ENCODE results near the gene SH3GL1.

Gene SH3GL1

DNA sequence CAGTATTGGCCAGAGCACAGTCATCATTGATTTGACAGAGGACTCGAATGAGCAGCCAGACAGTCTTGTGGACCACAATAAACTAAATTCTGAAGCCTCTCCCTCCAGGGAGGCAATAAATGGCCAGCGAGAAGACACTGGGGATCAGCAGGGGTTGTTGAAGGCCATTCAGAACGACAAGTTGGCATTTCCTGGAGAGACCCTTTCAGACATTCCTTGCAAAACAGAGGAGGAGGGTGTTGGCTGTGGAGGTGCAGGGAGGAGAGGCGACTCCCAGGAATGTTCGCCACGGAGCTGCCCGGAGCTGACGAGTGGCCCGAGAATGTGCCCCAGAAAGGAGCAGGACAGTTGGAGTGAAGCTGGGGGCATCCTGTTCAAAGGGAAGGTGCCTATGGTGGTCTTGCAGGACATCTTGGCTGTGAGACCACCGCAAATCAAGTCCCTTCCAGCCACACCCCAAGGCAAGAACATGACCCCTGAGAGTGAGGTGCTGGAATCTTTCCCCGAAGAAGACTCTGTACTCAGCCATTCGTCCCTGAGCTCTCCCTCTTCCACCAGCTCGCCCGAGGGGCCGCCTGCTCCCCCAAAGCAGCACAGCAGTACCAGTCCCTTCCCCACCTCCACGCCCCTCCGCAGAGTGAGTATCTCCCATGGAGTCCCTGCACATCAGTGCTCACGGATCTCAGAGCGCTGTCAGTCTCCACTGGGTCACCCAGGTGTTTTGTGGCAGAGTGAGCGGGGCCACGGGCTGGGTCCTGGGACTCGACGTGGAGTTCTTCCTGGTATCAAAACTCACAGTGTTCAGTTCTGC is 9.0 kb upstream of the SH3GL1 start:
- Histone ChIP-seq H3K27me3 (ENCODE audit: insufficient read depth, low read length) (no peaks in the 10 kb centered on the region), H3K9me3 (ENCODE audit: insufficient read depth, low read depth, low read length) (no peaks in the 10 kb centered on the region), H3K4me1 (ENCODE audit: insufficient read depth, low read length) (peaks cover 41% of the 10 kb centered on the region), H3K9ac (ENCODE audit: low read depth, low read length) (peak overlapping the region; percentile 75), H3K4me3 (ENCODE audit: low read length) (peak overlapping the region; percentile 11; the same call in 1 of the 2 replicates), H3K36me3 (ENCODE audit: insufficient read depth, low read length) (peaks cover 82% of the 10 kb centered on the region), H3K27ac (ENCODE audit: low read depth, low read length) (peak overlapping the region; percentile 97)
- WGBS = 51% methylated on average over 23 of the region's 23 CpGs

DNA sequence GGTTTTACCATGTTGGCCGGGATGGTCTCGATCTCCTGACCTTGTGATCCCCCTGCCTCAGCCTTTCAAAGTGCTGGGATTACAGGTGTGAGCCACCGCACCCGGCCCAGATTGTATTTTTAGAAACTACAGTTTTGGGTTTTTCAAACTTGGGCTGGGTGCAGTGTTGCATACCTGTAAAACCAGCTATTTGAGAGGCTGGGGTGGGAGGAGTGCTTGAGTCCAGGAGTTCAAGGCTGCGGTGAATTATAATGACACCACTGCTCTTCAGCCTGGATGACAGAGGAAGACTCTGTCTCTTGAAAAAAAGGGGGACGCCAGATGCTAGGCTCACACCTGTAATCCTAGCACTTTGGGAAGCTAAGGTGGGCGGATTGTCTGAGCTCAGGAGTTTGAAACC is 6.3 kb upstream of the SH3GL1 start:
- Histone ChIP-seq H3K36me3 (ENCODE audit: insufficient read depth, low read length) (peaks cover 59% of the 10 kb centered on the region), H3K27ac (ENCODE audit: low read depth, low read length) (0 out of 2 replicates have a peak overlapping the region, but pooled peaks have one; percentile 25), H3K27me3 (ENCODE audit: insufficient read depth, low read length) (no peaks in the 10 kb centered on the region), H3K9me3 (ENCODE audit: insufficient read depth, low read depth, low read length) (no peaks in the 10 kb centered on the region), H3K4me3 (ENCODE audit: low read length) (no peak overlapping the region), H3K9ac (ENCODE audit: low read depth, low read length) (0 out of 2 replicates have a peak overlapping the region, but pooled peaks have one; percentile 28), H3K4me1 (ENCODE audit: insufficient read depth, low read length) (peaks cover 42% of the 10 kb centered on the region)
- 96% methylated on average over 7 of the region's 7 CpGs for WGBS

DNA sequence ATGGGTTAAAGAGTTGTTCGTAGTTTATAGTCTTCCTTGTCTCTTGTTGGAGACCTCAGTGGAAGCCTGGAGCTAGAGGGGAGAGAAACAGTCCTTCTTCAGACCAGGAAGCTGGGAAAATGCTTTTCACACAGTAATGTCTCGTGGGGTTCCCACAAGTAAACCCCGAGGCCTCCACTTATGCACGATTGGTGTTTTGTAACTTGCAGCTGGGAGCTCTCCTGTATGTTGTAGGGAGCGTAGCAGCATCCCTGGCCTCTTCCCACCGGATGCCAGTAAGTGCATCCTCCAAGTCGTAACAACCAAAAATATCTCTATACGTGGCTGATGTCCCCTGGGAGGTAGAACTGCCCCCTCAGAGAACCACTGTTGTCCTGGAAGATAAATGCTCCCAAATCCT is 5.6 kb upstream of the SH3GL1 start:
- no peaks in the 10 kb centered on the region for H3K27me3 ChIP-seq (ENCODE audit: insufficient read depth, low read length)
- no peaks in the 10 kb centered on the region for H3K9me3 ChIP-seq (ENCODE audit: insufficient read depth, low read depth, low read length)
- H3K4me3 ChIP-seq (ENCODE audit: low read length) = no peak overlapping the region
- 88% methylated on average over 8 of the region's 8 CpGs for WGBS
- H3K9ac ChIP-seq (ENCODE audit: low read depth, low read length) = no peak overlapping the region
- H3K36me3 ChIP-seq (ENCODE audit: insufficient read depth, low read length) = peaks cover 53% of the 10 kb centered on the region
- H3K4me1 ChIP-seq (ENCODE audit: insufficient read depth, low read length) = peaks cover 43% of the 10 kb centered on the region
- peak overlapping the region; percentile 46; the same call in 1 of the 2 replicates for H3K27ac ChIP-seq (ENCODE audit: low read depth, low read length)

GRCh38 chr19:4403005-4403761 is 2.8 kb upstream of the SH3GL1 start:
- H3K36me3 ChIP-seq (ENCODE audit: insufficient read depth, low read length) = peaks cover 33% of the 10 kb centered on the region

DNA sequence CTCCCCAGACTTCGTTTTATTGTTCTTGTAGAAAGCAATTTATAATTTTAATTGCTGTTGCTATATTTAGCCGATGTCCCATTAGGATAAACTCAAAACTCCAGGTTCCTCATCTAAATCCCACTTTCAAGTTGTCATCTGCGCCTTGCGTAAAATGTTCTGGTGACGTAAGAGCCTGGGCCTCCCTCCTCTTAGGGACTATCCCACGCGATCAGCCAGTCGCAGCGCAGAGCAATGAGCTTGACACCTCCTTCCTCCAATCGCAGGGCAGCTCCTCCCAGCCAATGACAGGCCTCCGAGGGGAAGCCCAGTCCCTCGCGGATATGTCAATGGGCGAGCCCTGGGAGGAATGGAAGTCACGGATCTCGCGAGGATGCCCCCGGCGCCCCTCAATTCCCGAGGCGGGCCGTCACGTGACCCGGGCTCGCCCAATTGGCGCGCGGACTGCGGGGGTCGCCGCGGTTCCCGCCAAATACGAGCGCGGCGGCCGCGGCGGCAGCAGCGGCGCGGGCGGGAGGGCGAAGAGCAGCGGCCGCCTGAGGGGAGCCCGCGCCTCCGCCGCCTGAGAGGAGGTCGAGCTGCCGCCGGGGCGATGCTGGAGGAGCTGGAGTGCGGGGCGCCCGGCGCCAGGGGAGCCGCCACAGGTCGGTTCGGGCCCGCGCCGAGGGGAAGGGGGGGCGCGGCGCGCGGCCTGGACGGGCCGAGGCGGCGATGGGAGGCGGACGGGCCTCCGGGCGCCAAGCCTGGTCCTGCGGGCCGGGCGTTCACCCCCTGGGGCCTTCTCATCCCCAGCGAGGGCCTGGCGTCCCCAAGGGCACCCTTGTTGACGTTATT is 2.0 kb upstream of the SH3GL1 start, which contains the start of gene CHAF1A:
Gene CHAF1A (plus strand): TSS at position 470 of the 834 bp plus-strand sequence. CDS start 123 bp downstream, at position 593.
- no peaks in the 10 kb centered on the region for H3K9me3 ChIP-seq (ENCODE audit: insufficient read depth, low read depth, low read length)
- H3K36me3 ChIP-seq (ENCODE audit: insufficient read depth, low read length) = peaks cover 34% of the 10 kb centered on the region
- H3K27ac ChIP-seq (ENCODE audit: low read depth, low read length) = peak within 1 kb of the TSS; percentile 93
- peak within 1 kb of the TSS; percentile 99 for H3K9ac ChIP-seq (ENCODE audit: low read depth, low read length)
- H3K4me3 ChIP-seq (ENCODE audit: low read length) = peak within 1 kb of the TSS; percentile 89
- H3K4me1 ChIP-seq (ENCODE audit: insufficient read depth, low read length) = peaks cover 25% of the 10 kb centered on the region
- no peaks in the 10 kb centered on the region for H3K27me3 ChIP-seq (ENCODE audit: insufficient read depth, low read length)
- 1% methylated on average over 83 of the region's 84 CpGs for WGBS

More at GRCh38 chr19:4403005-4403761, 2.8 kb upstream of the SH3GL1 start:
- Histone ChIP-seq H3K9me3 (ENCODE audit: insufficient read depth, low read depth, low read length) (no peaks in the 10 kb centered on the region), H3K9ac (ENCODE audit: low read depth, low read length) (peak overlapping the region; percentile 99), H3K4me3 (ENCODE audit: low read length) (peak overlapping the region; percentile 89), H3K27ac (ENCODE audit: low read depth, low read length) (peak overlapping the region; percentile 93), H3K27me3 (ENCODE audit: insufficient read depth, low read length) (no peaks in the 10 kb centered on the region), H3K4me1 (ENCODE audit: insufficient read depth, low read length) (peaks cover 26% of the 10 kb centered on the region)
- 5% methylated on average over 32 of the region's 32 CpGs for WGBS

- Histone ChIP-seq H3K36me3 (ENCODE audit: insufficient read depth, low read length) (peaks cover 32% of the 10 kb centered on the region), H3K27ac (ENCODE audit: low read depth, low read length) (peak overlapping the region; percentile 59; the same call in 1 of the 2 replicates), H3K4me1 (ENCODE audit: insufficient read depth, low read length) (peaks cover 22% of the 10 kb centered on the region), H3K4me3 (ENCODE audit: low read length) (peak overlapping the region; percentile 89), H3K9ac (ENCODE audit: low read depth, low read length) (peak overlapping the region; percentile 57; the same call in 1 of the 2 replicates), H3K9me3 (ENCODE audit: insufficient read depth, low read depth, low read length) (no peaks in the 10 kb centered on the region), H3K27me3 (ENCODE audit: insufficient read depth, low read length) (no peaks in the 10 kb centered on the region)
- 37% methylated on average over 6 of the region's 8 CpGs for WGBS
Measured at GRCh38 chr19:4401769-4402170, 1.4 kb upstream of the SH3GL1 start.

- Histone ChIP-seq H3K36me3 (ENCODE audit: insufficient read depth, low read length) (peaks cover 31% of the 10 kb centered on the region), H3K27ac (ENCODE audit: low read depth, low read length) (peak overlapping the region; percentile 79; the same call in 1 of the 2 replicates), H3K4me1 (ENCODE audit: insufficient read depth, low read length) (peaks cover 17% of the 10 kb centered on the region), H3K4me3 (ENCODE audit: low read length) (peak overlapping the region; percentile 98), H3K9me3 (ENCODE audit: insufficient read depth, low read depth, low read length) (no peaks in the 10 kb centered on the region), H3K27me3 (ENCODE audit: insufficient read depth, low read length) (no peaks in the 10 kb centered on the region), H3K9ac (ENCODE audit: low read depth, low read length) (peak overlapping the region; percentile 92)
- WGBS = 1% methylated on average over 10 of the region's 12 CpGs
Measured at GRCh38 chr19:4399812-4400134, 574 bp downstream of the SH3GL1 start.

GRCh38 chr19:4396949-4397783 is 3.2 kb downstream of the SH3GL1 start:
- H3K4me1 ChIP-seq (ENCODE audit: insufficient read depth, low read length) = peaks cover 14% of the 10 kb centered on the region
- no peak overlapping the region for H3K27ac ChIP-seq (ENCODE audit: low read depth, low read length)
- H3K36me3 ChIP-seq (ENCODE audit: insufficient read depth, low read length) = peaks cover 22% of the 10 kb centered on the region
- no peaks in the 10 kb centered on the region for H3K9me3 ChIP-seq (ENCODE audit: insufficient read depth, low read depth, low read length)
- no peak overlapping the region for H3K4me3 ChIP-seq (ENCODE audit: low read length)
- H3K9ac ChIP-seq (ENCODE audit: low read depth, low read length) = no peak overlapping the region
- whole genome bisulfite sequencing = 91% methylated on average over 14 of the region's 15 CpGs
- no peaks in the 10 kb centered on the region for H3K27me3 ChIP-seq (ENCODE audit: insufficient read depth, low read length)

DNA sequence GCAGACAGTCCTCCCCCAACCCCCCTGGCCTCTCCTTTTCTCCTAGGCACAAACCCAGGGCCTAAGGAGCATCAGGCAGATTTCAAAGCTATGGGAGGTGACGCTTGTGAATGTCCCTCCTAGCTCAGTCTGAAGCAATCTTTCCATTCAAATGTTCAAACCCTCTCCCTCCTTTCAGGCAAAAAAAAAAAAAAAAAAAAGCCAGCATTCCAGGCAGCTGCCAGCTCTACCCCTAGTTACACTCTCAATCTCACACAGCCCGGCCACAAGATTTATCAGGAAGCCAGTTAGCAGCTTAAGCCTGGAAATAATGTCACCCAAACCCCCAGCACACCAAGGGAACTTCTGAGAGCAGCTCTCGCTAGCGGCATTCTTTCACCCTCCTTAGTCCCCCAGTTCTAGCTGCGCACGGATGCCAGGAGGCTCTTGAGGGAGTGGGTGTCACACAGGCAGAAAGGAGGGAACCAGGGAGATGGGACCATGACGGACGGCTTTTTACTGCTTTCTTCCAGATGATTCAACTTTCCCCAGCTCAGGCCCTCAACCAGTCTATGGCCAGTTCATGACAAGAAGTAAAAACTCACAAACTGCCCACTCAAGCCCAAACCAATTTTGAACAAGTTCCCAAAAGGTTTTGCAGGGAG is 6.3 kb downstream of the SH3GL1 start:
- 68% methylated on average over 8 of the region's 8 CpGs for WGBS
- Histone ChIP-seq H3K9me3 (ENCODE audit: insufficient read depth, low read depth, low read length) (no peaks in the 10 kb centered on the region), H3K27me3 (ENCODE audit: insufficient read depth, low read length) (no peaks in the 10 kb centered on the region), H3K27ac (ENCODE audit: low read depth, low read length) (no peak overlapping the region; the same call in 1 of the 2 replicates), H3K4me1 (ENCODE audit: insufficient read depth, low read length) (peaks cover 34% of the 10 kb centered on the region), H3K36me3 (ENCODE audit: insufficient read depth, low read length) (peaks cover 22% of the 10 kb centered on the region), H3K9ac (ENCODE audit: low read depth, low read length) (peak overlapping the region; percentile 6; the same call in 1 of the 2 replicates), H3K4me3 (ENCODE audit: low read length) (no peak overlapping the region)

Data from HUES64 (cell line).